Ecto neural progenitor cell (in vitro differentiated cells): Measurements from ENCODE around the gene ZNF593.

Source experiments
- DNase-seq: peaks from one replicate; pipeline ENCODE4 v3.0.0-alpha.2; 2018; ENCODE audit warnings: low spot score

Gene ZNF593

DNA sequence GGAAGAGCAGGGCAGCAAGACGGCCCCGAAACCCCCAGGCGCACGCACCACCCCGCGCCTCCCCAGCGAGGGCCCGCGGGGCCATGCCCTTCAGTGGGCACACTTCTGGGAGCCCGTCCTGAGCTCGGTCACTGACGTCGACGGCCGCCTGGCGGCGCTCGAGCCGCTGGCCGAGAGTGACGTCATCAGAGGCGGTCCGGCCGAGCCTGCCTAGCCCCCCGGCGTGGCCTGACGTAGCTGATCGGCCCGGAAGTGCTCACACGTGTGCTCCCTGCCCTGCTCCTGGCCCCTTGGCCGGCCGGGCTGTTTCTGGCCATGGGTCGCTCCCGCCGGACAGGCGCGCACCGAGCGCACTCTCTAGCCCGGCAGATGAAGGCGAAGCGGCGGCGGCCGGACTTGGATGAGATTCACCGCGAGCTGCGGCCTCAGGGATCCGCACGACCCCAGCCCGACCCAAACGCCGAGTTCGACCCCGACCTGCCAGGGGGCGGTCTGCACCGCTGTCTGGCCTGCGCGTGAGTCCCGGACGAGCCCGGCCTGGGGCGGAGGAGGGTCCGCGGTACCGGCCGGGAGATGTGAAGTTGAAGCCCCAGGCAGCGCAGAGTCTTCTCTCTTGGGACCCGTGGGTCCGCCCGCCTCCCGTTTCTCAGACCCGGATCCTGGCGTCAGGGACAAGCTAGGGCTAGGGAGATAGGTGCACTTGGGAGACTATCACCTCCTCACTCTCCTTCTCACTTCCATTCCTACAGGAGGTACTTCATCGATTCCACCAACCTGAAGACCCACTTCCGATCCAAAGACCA, at the start of gene ZNF593:
Gene ZNF593, plus strand, starts transcription at position 240 of the 803 bp plus-strand sequence. Its CDS starts 76 bp downstream, at position 316.
- DNase-seq = peak; percentile 95

DNA sequence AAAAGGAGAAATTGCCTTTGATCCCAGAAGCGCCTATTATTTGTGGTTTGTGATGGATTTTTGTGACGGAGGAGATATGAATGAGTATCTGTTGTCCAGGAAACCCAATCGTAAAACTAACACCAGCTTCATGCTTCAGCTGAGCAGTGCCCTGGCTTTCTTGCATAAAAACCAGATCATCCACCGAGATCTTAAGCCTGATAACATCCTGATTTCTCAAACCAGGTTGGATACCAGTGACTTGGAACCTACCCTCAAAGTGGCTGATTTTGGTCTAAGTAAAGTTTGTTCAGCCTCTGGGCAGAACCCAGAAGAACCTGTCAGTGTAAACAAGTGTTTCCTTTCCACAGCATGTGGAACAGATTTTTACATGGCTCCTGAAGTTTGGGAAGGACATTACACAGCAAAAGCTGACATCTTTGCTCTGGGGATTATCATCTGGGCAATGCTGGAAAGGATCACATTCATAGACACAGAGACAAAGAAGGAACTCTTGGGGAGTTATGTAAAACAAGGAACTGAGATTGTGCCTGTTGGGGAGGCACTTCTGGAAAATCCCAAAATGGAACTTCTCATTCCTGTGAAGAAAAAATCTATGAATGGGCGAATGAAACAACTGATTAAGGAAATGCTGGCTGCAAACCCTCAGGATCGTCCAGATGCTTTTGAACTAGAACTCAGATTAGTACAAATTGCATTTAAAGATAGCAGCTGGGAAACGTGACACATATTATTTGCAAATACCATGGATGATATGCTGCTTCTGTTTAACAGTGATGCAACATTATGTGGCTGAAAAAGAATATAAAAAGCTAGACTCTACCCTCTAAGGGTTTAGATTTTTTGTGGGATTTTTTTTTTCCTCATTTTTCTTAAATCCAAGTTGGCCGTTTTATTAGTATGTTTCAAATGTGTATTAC, 47.6 kb upstream of the ZNF593 start:
- DNase-seq = no peak

DNA sequence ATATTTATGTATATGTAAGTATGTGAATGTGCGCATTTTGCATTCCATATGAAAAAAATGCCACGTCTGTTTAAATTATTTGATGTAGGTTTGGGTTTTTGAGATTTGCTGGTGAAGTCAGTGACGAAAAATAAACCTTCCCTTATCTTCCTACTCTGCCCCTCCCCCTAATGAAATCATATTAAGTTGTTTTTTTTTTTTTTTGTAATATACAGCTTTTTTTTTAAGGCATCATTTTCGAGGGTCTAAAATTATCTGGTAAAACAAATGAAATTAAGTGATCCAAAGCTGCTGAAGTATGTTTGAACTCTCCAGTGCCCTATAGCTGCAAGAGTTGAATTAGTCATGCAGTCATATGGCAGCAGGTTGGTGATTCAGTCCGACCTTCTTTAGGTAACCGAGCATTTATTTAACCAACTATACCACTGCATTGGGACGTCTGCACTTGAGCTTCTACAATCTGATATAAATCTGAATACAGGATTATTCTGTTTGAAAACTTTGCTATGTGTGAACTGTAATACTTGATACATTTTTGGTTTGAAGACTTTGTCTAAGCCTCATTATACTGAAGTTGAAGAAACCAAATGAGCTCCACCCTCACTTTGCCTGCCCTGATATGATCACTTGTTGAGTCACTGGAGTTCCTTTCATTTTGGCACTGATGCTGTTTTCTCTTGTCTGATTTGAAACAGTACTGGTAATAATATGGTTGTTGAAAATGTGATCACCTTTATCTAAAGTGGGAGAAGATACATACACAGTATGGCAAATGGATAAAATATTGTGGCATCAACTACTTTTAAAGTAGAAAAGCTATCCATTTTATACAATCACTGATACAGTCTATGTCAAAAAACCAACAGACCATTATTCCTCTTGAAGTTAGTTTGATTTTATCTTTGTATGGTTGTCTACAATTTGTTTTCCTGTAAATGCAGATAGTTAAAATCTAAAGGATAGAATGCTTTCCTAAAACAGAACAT, 46.4 kb upstream of the ZNF593 start:
- no peak for DNase-seq

DNA sequence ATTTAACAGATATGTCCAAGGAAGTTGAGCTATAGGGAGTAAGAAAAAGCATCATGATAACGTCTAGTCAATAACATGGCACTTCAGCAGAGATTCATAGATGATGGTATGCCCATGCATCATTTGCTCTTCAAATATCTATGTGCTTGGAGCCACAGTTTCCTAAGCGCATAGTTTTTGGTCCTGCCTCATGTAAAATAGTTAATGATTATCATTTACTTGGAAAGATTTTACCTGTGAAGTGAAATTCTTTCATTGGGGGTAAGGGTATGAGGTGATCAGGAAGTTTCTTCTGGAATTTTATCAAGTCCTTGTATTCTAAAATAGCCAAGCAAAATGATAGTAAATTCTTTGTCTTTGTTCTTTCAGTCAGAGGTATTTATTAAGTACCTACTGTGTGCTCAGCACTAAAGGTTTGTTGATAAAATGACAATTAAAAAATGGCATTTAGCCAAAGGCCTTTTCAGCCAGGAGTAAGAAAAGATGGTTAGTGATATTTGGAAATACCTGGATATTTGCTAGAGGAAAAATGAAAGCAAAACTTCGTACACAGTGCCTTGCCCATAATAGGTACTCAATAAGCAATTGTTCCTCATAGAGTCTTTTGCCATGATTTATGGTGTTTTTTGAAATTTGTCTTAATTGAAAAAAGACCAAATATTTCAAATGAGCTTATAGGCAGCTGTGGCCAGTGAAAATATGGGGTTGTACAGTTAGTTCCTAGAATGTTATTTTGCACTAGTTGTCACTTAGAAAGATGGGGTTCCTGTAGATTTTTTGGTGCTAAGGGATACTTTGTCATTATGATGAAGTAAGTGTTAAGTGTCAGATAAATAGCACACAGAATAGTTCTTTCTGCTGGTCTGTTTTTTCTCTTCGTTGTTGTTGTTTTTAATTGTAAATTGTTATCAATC, 45.0 kb upstream of the ZNF593 start:
- no peak for DNase-seq

DNA sequence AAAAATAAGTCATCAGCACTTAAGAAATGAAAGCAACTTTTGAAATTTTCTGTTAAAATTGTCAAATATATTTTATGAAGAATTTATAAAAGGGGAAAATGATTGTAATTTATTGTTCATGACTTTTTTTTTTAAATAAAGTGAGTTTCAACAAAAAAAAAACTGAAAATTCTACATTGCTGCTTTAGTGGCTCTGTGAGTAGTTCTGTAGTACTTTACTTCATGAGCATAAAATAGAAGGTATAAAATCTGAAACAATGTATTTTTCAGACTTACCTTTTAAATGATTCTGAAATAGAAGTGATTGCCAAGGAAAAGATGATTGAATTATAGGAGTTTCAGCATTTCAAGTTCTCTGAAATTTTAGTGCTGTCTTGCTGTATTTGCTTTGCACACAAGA, 44.3 kb upstream of the ZNF593 start:
- DNase-seq = no peak

DNA sequence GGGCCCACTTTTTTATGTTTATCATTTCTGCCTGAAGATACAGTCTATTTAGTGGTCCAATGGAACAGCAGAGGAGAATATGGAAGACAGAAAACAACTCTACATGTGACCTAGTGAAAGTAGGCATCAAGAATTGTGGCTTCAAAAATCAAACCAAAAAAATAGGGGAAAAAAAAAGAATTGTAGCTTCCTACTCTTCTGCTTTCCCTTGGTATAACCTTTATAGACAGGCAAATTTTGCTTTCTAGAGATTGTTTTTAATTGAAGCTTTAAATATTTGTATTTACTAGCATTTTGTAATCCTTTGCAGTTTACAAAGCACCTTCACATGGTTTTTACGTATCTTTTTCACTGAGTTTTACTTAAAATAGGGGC, 43.8 kb upstream of the ZNF593 start:
- no peak for DNase-seq

DNA sequence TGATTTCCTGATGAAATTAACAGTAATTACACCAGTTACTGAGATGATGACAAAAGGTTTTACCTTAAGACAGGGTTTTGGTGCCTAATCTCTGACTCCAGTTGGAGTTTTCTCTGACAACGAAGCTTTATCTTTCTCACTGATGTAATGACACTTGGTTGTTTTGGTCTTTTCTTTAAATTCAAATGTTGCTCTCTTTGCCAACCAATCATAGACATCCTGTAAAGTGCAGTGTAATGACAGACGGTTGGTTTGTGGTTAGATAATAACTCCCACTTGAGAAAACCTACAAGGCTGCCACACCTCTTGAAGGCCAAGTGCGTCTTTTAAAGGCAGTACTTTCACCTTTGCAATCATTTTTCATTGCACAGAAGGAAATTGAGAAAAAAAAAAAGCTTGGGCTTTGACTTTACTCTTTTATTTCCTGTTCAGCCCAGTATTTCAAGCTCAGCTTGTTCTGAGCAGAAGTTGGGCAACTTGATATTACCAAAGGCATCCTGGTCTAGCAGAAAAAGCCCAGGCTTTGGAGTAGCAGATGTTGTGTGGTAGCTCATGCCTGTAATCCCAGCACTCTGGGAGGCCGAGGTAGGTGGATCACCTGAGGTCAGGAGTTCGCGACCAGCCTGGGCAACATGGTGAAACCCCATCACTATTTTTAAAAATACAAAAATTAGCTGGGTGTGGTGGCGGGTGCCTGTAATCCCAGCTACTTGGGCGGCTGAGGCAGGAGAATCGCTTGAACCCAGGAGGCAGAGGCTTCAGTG, 43.2 kb upstream of the ZNF593 start:
- DNase-seq = no peak

DNA sequence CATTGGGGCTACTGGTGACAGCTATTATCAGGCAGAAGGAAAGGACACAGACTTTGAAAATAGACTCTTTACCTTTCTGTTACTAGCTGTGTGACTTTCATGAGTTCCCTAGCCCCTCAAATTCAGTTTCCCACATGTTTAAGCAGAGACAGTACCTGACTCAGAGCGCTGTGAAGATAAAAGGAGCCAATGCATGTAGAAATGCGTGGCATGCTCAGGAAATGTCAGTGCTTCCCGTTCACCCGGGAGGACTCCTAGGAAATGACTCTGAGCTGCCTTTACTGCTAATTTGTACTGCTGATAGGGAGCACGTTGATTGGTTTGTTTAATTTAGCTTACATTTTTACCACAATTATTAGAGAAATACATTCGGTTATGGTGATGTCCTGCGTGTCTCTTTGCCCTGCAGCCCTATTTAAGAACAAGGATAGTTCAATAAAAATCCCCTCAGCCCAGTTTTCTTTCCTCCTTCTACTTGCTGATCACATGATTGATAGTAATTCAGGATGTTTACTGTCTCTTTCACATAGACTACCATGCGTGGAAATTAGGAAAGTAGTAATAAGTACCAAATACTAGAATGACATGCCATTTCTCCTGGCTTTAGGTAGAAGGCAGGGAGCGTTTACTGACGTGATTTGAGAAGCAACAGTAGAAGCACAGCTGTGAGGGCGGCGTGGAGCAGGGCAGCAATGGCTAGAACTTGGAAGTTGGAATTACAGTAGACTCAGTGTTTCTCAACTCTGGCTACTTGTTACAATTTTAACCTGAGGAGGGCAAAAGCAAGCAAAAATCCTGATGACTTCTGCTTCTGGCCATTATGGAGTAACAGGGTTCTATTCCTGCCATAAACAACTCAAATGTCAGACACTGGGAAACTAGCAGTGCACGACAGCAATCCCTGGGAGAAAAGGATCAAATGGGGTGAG, 42.2 kb upstream of the ZNF593 start:
- DNase-seq = no peak

DNA sequence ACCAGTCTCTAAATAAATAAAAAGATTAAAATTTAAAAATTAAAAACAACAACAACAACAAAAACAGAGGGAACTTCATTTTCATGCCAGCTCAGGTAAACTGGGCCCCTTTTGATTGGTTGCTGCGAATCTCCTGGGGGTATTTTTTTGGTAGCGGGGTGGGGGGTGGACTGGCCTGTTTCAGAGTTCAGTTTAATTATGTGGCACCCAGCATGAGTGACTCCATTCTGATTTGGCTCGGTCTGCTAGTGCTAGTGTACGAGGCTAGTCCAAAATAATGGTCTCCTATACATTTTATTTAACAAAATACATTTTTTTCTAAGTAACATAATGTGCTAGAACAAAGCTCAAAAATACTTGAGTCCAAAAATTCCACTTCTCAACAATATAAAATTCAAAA, 39.9 kb upstream of the ZNF593 start:
- DNase-seq = no peak

DNA sequence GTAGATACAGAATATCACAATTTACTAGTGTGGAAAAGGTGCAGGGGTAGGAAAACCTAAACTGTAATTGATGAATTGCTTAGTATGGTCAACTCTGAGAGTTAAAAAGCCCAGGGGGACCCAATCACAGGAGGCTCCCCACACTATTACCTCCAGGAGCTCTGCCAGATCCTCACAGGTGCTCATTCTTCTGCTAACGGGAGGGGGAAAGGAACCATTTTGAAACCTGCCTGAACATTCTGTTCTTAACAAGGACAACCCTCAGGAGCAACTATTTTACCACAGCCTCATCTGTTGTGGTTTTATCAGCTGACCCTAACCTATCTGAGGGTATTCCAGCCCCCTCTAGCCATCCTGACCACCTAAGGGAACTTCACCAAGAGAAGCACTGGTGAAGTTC, 39.0 kb upstream of the ZNF593 start:
- DNase-seq = no peak

DNA sequence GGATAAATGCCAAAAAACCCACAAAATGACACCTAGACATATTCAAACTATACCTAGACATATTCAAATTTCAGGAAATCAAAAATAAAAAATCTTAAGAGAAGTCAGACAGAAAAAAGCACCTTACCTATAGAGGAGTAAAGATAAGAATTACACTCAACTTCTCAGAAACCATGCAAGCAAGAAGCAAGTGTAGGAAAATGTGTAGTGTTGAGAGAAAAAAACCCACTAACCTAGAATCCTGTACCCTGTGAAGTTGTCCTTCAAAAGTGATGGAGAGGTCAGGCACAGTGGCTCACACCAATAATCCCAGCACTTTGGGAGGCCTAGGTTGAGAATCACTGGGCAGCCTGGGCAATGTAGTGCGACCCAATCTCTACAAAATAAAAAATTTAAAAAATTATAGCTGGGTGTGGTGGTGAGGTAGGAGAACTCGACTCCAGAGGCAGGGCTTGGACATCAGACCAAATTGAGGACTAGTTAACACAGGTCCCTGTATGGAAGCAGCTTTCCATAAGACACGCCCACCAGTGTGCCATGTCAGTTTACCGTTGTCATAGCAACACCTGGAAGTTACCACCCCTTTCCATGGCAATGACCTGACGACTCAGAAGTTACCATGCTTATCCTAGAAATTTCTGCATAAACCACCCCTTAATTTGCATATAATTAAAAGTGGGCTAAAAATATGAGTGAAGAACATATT, 37.4 kb upstream of the ZNF593 start:
- DNase-seq = no peak

DNA sequence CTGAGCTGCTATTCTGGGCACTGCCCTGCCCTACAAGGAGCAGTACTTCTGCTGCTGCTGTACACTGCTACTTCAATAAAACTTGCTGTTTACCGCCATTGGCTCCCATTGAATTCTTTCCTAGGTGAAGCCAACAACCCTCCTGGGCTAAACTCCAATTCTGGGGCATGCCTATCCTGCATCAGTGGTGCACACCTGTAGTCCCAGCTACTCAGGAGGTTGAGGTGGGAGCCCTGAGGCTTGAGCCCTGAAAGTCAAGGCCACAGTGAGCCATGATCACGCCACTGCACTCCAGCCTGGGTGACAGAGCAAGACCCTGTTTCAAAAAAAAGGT, 36.9 kb upstream of the ZNF593 start:
- DNase-seq = no peak

DNA sequence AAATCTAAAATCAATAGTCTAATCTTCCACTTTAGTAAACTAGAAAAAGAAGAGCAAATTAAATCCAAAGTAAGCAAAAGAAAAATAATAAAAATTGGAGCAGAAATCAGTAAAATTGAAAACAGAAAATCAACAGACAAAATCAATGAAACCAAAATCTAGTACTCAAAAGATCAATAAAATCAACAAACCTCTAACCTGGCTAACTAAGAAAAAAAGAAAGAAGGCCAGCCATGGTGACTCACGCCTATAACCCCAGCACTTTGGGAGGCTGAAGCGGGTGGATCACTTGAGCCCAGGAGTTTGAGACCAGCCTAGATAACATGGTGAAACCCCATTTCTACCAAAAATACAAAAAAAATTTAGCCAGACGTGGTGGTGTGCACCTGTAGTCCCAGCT, 35.2 kb upstream of the ZNF593 start:
- DNase-seq = no peak

DNA sequence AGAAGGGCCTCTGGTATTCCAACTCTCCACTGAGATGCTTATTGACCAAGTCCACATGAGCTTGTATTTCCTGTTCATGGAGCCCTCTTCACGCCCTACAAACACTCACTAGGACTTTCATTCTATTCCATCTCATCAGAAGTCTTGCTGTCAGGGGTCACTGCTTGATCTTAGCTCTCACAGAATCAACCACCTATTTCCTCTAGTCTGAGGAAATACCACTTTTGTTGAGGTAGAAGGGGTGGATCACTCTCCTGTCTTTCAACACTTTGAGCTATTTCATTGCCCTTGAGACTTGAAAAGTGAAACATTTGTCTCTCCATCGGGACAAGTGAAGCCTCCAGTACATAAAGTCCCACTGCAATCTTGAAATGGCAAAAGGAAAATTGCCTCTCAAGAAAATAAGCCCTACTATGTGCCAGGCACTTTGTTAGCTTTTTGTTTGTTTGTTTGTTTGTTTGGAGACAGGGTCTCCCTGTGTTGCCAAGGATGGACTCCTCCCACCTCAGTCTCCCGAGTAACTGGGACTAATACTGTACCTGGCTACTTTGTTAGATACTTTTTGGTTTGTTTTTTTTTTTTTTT, 30.6 kb upstream of the ZNF593 start:
- DNase-seq = no peak

DNA sequence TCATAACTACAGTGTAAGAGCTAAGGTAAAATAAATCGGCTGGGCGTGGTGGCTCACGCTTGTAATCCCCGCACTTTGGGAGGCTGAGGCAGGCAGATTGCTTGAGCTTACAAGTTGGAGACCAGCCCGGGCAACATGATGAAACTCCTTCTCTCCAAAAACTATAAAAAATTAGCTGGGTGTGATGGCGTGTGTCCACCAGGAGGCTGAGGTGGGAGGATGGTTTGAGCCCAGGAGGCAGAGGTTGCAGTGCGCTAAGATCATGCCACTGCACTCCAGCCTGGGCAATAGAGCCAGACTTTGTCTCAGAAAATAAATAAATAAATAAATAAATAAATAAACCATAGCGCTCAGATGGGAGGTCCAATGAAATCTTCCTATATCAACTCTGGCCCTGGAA, 27.5 kb upstream of the ZNF593 start:
- DNase-seq = no peak

DNA sequence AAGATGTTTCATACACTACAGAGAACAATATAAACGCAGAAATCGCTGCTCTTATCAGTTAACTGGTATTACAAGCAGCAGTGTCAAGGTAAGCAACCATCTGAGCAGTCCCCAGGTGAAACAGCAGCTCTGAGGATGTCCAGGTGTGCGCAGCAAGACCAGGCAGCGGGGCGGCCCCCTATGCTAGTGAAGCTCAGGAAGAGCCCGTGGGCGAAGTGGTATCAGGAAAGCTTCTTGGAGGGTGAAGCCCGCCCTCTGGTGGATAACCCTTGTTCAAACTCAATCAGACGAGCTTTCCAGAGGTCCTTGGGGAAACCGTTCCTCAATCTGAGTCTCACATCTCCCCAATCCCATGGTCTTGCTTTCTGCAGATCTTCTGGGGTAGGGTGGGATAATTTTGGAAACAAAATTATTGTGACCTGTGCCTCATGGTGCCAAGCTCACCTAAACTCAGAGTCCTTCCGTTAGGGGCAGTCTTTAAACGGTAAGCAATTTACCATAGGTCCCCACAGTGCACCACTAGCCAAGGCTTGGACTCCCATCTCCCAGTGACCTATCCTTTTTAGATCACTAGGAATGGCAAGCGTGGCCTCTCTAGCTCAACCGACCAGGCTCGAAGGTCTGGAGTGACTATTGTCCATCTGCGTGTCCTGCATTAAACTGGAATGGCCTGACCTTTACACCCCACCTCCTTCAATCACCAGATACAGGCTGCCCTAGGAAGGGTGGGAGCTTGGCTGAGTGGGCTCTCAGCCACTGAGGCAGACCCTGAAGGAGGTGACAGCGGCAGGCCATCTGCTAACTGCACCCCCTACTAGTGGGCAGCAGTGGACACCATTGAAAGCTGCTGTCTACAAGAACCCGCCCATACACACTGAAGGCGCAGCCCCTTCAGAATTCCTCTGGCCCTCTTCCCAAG, 24.4 kb upstream of the ZNF593 start:
- peak; percentile 84 for DNase-seq

DNA sequence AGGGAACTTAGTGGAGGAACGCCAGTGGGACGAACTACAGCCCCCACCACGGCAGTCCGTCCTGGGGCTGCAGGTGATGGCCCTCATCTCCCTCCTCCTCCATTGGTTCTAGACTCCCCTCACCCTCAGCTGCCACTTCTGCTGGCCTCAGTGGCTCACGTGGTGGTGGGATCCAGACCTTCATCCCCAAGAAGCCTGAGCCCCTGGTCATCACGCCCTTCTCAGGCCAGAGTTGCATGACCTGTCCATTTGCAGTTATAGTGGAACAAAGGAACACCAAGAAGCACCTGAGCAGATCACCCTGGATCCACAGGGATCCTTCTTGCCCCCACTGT, 23.8 kb upstream of the ZNF593 start:
- DNase-seq = no peak
